Thyroid gland (tissue), 4 donors: ENCODE measurements around the gene WIPF1. TPM values are rescaled to one million over a fixed set of nuclear protein-coding genes. Genes with fewer than 3 reads are reported as not detected.

Experiments
- DNase-seq, 2 donors: peaks; one replicate each; pipeline ENCODE4 v3.0.0-alpha.2; 2019
- H3K27ac ChIP-seq, 3 donors: fragments of 200-600 bp; sonication (generic); 1 replicate in 2 of 3; 2 replicates in 1 of 3; pipeline ENCODE4 v1.5.1; 2016 to 2019; ENCODE audit warnings: mild to moderate bottlenecking in 1 of 3, moderate library complexity in 1 of 3
- H3K27me3 ChIP-seq: fragments of 200-600 bp; sonication (generic); one replicate; pipeline ENCODE4 v1.5.1; 2019
- H3K36me3 ChIP-seq, 2 donors: fragments of 200-600 bp; sonication (generic); one replicate each; pipeline ENCODE4 v1.5.1; 2016 to 2019
- H3K4me1 ChIP-seq, 2 donors: fragments of 200-600 bp; sonication (generic); one replicate each; pipeline ENCODE4 v1.5.1; 2017 to 2019
- H3K4me3 ChIP-seq, 3 donors: fragments of 200-600 bp; sonication (generic); replicated peaks in 1 of 3; 1 replicate in 2 of 3; 2 replicates in 1 of 3; pipeline ENCODE4 v1.5.1; 2016; ENCODE audit warnings: mild to moderate bottlenecking in 1 of 3
- H3K9me3 ChIP-seq: fragments of 200-600 bp; sonication (generic); one replicate; pipeline ENCODE4 v1.5.1; 2017
- POLR2A ChIP-seq, 2 donors: fragments of 450-650 bp; IDR thresholded peaks; one replicate each; pipeline ENCODE4 v1.6.1; 2017; ENCODE audit warnings: antibody characterized with exemption in 2 of 2, mild to moderate bottlenecking in 2 of 2, moderate library complexity in 1 of 2
- WGBS, 2 donors: methylation state at CpG; one replicate each; pipeline ENCODE4 v1.1.5; 2017; 5-methylcytosine and 5-hydroxymethylcytosine counted together
- intact Hi-C: fragments of 100-400 bp; cut with DNase I; formaldehyde crosslinking; loops from one replicate; pipeline ENCODE4 v1.15.1; 2023
- total RNA-seq, 4 donors: library from RNA; depleted of rRNA; stranded (reverse); fragments of >200 nt; gene quantifications; one replicate each; pipeline ENCODE4 v1.2.3, GENCODE V29; 2016
- TF ChIP-seq, protein P1 (sequence below), 6 experiments: fragments of 200-600 bp in 3 of 6; fragments of 450-650 bp in 3 of 6; sonication (generic) in 3 of 6; IDR thresholded peaks; one replicate each; pipeline ENCODE4 v1.5.1; 2016 to 2019; ENCODE audit warnings: antibody characterized with exemption in 6 of 6, mild to moderate bottlenecking in 2 of 6, inconsistent platforms in 1 of 6, moderate library complexity in 1 of 6

The WIPF1 gene
- total RNA-seq, 4 donors from 2014 or later = 15.2 to 32.7 (median 21.3) TPM

DNA sequence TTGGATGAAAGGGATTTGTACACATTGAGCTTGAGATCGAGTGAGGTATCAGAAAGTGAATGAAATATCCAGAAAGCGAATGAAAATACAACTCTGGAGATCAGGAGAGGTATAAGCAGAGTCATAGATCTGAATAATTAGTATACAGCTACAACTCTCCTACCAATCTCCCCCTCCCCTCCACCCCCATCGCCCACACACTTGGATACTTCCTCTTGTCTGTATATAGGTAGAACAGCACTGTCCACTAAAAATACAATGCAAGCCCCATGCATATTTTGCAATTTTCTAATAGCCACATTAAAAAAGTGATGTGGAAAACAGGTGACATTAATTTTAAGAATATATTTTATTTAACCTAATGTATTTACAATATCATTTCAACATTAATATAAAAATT lies 23.7 kb upstream of the WIPF1 start:
- intact Hi-C loops = no loop called here
- WGBS, 2 donors = 96% methylated on average over 3 of the region's 3 CpGs

DNA sequence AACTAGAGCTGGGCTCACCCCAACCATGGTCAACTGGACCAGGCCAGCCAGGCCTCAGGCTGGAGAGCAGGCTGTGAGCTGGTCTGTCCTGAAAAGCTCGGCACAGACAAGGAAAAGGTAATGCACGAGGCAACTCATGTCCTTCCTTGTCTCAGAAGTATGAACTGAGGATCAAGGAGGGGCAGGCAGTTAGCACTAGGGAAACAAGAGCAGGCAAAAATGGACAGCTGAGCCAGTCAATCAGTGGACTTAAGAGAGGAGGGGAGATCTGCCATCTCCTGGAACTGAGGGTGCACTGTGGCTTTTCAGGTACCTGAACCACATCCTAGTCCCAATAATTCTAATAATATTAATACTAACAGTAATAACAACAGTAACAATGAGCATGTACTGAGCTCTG lies 20.6 kb upstream of the WIPF1 start:
- intact Hi-C loops = no loop called here
- Histone ChIP-seq H3K27ac (no peak overlapping the region), H3K4me3 (no peak overlapping the region), H3K36me3 (no peaks in the 10 kb centered on the region), H3K9me3 (no peaks in the 10 kb centered on the region), H3K4me1 (peaks cover 0 to 11% of the 10 kb centered on the region in 2 donors), H3K27me3 (no peaks in the 10 kb centered on the region)
- DNase-seq = no peak
- no peak for TF ChIP-seq POLR2A (IDR thresholded peaks at IDR 0.05)
- TF ChIP-seq, protein P1, sequence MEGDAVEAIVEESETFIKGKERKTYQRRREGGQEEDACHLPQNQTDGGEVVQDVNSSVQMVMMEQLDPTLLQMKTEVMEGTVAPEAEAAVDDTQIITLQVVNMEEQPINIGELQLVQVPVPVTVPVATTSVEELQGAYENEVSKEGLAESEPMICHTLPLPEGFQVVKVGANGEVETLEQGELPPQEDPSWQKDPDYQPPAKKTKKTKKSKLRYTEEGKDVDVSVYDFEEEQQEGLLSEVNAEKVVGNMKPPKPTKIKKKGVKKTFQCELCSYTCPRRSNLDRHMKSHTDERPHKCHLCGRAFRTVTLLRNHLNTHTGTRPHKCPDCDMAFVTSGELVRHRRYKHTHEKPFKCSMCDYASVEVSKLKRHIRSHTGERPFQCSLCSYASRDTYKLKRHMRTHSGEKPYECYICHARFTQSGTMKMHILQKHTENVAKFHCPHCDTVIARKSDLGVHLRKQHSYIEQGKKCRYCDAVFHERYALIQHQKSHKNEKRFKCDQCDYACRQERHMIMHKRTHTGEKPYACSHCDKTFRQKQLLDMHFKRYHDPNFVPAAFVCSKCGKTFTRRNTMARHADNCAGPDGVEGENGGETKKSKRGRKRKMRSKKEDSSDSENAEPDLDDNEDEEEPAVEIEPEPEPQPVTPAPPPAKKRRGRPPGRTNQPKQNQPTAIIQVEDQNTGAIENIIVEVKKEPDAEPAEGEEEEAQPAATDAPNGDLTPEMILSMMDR (IDR thresholded peaks at IDR 0.05) = no peak
- WGBS, 2 donors = 86 to 93% methylated on average over 2 of the region's 2 CpGs

More for the DNA sequence above, 23.7 kb upstream of the WIPF1 start:
- Histone ChIP-seq H3K9me3 (no peaks in the 10 kb centered on the region), H3K4me3 (no peak overlapping the region), H3K27me3 (no peaks in the 10 kb centered on the region), H3K36me3 (no peaks in the 10 kb centered on the region), H3K27ac (no peak overlapping the region), H3K4me1 (peaks cover 0 to 7% of the 10 kb centered on the region in 2 donors)
- DNase-seq = no peak
- TF ChIP-seq, protein P1 (IDR thresholded peaks at IDR 0.05) = no peak
- no peak for TF ChIP-seq POLR2A (IDR thresholded peaks at IDR 0.05)

DNA sequence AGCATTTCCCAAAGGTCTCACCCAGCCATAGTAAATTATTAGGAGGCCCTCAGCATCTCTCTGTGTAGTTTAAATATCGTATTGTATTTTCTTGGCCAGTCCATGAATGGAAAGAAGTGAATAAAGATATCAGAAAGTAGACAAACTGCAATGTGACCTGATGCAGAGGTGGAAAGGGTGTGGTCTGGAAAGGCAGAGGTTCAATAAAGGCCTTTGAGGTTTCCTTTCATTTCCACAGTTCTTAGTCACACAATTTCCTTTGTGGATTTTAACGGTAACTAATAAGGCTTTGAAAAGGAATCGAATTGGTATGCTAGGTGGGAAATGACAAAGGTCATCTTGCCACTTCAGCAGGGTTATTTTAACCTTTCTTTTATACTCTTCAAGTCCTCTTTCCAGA lies 20.1 kb upstream of the WIPF1 start:
- no peaks in the 10 kb centered on the region for H3K36me3 ChIP-seq
- peak overlapping the region in 1 of 3 donors; percentile 14 for H3K27ac ChIP-seq
- no peak for TF ChIP-seq POLR2A (IDR thresholded peaks at IDR 0.05)
- TF ChIP-seq, protein P1 (IDR thresholded peaks at IDR 0.05) = no peak
- H3K9me3 ChIP-seq = no peaks in the 10 kb centered on the region
- H3K4me1 ChIP-seq = peaks cover 0 to 11% of the 10 kb centered on the region in 2 donors
- H3K27me3 ChIP-seq = no peaks in the 10 kb centered on the region
- intact Hi-C loops = no loop called here
- no peak for DNase-seq
- WGBS, 2 donors = 73 to 83% methylated on average over 3 of the region's 3 CpGs
- no peak overlapping the region for H3K4me3 ChIP-seq

DNA sequence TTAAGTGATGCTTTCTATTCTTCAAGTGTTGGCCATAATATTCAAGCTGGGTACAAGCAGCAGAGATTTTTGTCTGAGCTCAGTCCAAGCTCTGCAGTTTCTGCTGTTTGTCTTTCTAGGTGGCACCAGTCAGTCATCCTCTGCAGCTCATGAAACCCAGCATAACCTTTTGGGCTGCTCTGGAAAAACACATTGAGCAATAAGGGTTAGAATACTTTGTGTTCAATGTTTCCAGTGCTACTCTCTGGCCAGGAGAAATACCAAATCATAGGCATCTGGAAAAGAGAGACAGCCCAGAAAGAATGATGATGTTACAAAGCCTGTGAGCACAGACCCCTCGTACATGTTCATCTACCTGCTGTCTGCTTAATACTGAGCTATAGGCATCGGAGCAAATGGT lies 19.5 kb upstream of the WIPF1 start:
- Histone ChIP-seq H3K4me3 (no peak overlapping the region), H3K36me3 (no peaks in the 10 kb centered on the region), H3K27ac (peak overlapping the region in 1 of 3 donors; percentile 14), H3K27me3 (no peaks in the 10 kb centered on the region), H3K9me3 (no peaks in the 10 kb centered on the region), H3K4me1 (peaks cover 0 to 11% of the 10 kb centered on the region in 2 donors)
- DNase-seq = no peak
- intact Hi-C loops = no loop called here
- whole genome bisulfite sequencing, 2 donors = 89 to 97% methylated on average over 2 of the region's 2 CpGs
- no peak for TF ChIP-seq POLR2A (IDR thresholded peaks at IDR 0.05)
- TF ChIP-seq, protein P1 (IDR thresholded peaks at IDR 0.05) = no peak

DNA sequence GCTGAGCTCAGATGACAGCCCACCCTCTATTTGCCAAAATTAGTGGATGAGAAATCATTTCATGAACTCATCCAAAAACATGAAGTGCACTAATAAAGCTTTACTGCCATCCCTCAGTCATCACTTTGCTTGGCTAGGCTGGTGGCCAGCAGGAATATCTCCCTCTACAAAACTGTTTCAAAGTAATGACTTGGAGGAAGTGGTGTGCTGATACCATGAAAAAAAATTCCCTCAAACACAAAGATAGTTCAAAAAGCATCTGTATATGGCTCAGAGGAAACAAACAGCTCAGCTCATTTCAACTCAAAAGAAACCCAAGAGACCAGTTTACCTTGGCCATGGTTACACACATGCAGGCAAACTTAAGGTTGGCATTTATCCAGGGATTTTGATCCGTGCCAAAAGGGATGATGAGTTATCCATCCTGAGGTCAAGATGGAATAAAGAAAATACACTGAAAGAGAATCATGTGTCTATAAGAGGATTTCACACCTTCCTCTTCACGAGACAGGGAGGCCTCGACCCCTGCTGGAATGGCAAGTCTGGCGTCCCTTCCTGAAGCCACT lies 18.4 kb upstream of the WIPF1 start:
- no peak overlapping the region for H3K4me3 ChIP-seq
- WGBS, 2 donors = 48 to 52% methylated on average over 4 of the region's 4 CpGs
- H3K27me3 ChIP-seq = no peaks in the 10 kb centered on the region
- intact Hi-C loops = no loop called here
- no peaks in the 10 kb centered on the region for H3K36me3 ChIP-seq
- DNase-seq = no peak
- TF ChIP-seq POLR2A (IDR thresholded peaks at IDR 0.05) = no peak
- TF ChIP-seq, protein P1 (IDR thresholded peaks at IDR 0.05) = no peak
- no peak overlapping the region for H3K27ac ChIP-seq
- H3K4me1 ChIP-seq = peaks cover 3 to 20% of the 10 kb centered on the region in 2 donors
- H3K9me3 ChIP-seq = no peaks in the 10 kb centered on the region
